Activated B cell treated with CpG ODN at 0.5 μM for 24 hours (primary cell): ENCODE data around the gene KLHL6. TPM values are rescaled to one million over a fixed set of nuclear protein-coding genes. Genes with fewer than 3 reads are reported as not detected.
"Not testable (repeated sequence)": the region's sequence is repeated elsewhere in the genome, so short reads cannot be mapped to it uniquely, and the experiment has no call there.

ENCODE experiments used
- ATAC-seq: fragments of 200-7000 bp; cut with Tn5 transposase; one replicate; pipeline ENCODE4 v1.10.0; 2021; ENCODE audit warnings: low read depth, mild to moderate bottlenecking, moderate library complexity
- CTCF ChIA-PET: fragments of 350-600 bp; sonication (Branson Sonifier 250); formaldehyde crosslinking; loops from one replicate; lab custom pipeline; 2021; ENCODE audit warnings: antibody characterized with exemption; lab: Charles Lee
- POLR2A ChIA-PET: fragments of 350-600 bp; sonication (Branson Sonifier 250); formaldehyde crosslinking; loops from one replicate; lab custom pipeline; 2021; ENCODE audit warnings: antibody characterized with exemption; lab: Charles Lee
- DNase-seq: peaks from one replicate; pipeline ENCODE4 v3.0.0; 2022
- H3K27ac Mint-ChIP-seq: one replicate; pipeline ENCODE4 v1.8.0; 2020; ENCODE audit warnings: mixed read lengths
- H3K27me3 Mint-ChIP-seq: one replicate; pipeline ENCODE4 v1.8.0; 2021; ENCODE audit warnings: mixed read lengths
- H3K36me3 Mint-ChIP-seq: one replicate; pipeline ENCODE4 v1.8.0; 2021; ENCODE audit warnings: low read depth, mixed read lengths
- H3K4me1 Mint-ChIP-seq: one replicate; pipeline ENCODE4 v1.8.0; 2021; ENCODE audit warnings: mixed read lengths
- H3K4me3 Mint-ChIP-seq: one replicate; pipeline ENCODE4 v1.8.0; 2020; ENCODE audit warnings: mild to moderate bottlenecking, mixed read lengths
- H3K9me3 Mint-ChIP-seq: one replicate; pipeline ENCODE4 v1.8.0; 2020; ENCODE audit warnings: mixed read lengths
- CTCF ChIP-seq: fragments of 200-600 bp; IDR thresholded peaks from one replicate; pipeline ENCODE4 v1.8.0; 2022; ENCODE audit warnings: antibody characterized with exemption, mild to moderate bottlenecking
- intact Hi-C: fragments of 100-400 bp; cut with micrococcal nuclease; formaldehyde crosslinking; loops from one replicate; pipeline ENCODE4 v1.15.1; 2024
- total RNA-seq: library from RNA; stranded (reverse); gene quantifications from 2 replicates; pipeline ENCODE4 v1.2.3, GENCODE V29; 2022

Gene KLHL6
- total RNA-seq, 1 donor from 2014 or later: 41.7 TPM

- ChIA-PET POLR2A (interaction anchor here (2.8 kb wide), 1 partner anchor 14 kb away, joined by 15 read pairs; no protein-coding TSS in a partner anchor), CTCF (no interaction called here)
- Mint-ChIP-seq H3K36me3 (peaks cover 34% of the 10 kb centered on the region), H3K4me1 (peaks cover 83% of the 10 kb centered on the region), H3K27me3 (no peaks in the 10 kb centered on the region), H3K9me3 (no peaks in the 10 kb centered on the region), H3K4me3 (peak overlapping the region; percentile 9), H3K27ac (peak overlapping the region; percentile 84)
- intact Hi-C loops: no loop called here
- no peak for ATAC-seq
- TF ChIP-seq CTCF: no peak
- no peak for DNase-seq
Observed at GRCh38 chr3:183514021-183514420, 41.5 kb downstream of the KLHL6 start.

GRCh38 chr3:183513046-183513706 is 42.3 kb downstream of the KLHL6 start:
- ATAC-seq (peak; percentile 51), DNase-seq (no peak)
- H3K4me1 Mint-ChIP-seq: peaks cover 75% of the 10 kb centered on the region
- peaks cover 33% of the 10 kb centered on the region for H3K36me3 Mint-ChIP-seq
- POLR2A ChIA-PET: interaction anchor here (0.5 to 2.8 kb wide), 6 partner anchors 11 to 69 kb away, joined by 3 to 15 read pairs (median 4); no protein-coding TSS in a partner anchor
- H3K9me3 Mint-ChIP-seq: no peaks in the 10 kb centered on the region
- TF ChIP-seq CTCF: no peak
- intact Hi-C loops: loop anchor here (2.0 kb wide), 1 partner anchor 14 kb away; no protein-coding TSS in a partner anchor
- no peaks in the 10 kb centered on the region for H3K27me3 Mint-ChIP-seq
- H3K4me3 Mint-ChIP-seq: peak overlapping the region; percentile 66
- peak overlapping the region; percentile 84 for H3K27ac Mint-ChIP-seq
- CTCF ChIA-PET: no interaction called here

DNA sequence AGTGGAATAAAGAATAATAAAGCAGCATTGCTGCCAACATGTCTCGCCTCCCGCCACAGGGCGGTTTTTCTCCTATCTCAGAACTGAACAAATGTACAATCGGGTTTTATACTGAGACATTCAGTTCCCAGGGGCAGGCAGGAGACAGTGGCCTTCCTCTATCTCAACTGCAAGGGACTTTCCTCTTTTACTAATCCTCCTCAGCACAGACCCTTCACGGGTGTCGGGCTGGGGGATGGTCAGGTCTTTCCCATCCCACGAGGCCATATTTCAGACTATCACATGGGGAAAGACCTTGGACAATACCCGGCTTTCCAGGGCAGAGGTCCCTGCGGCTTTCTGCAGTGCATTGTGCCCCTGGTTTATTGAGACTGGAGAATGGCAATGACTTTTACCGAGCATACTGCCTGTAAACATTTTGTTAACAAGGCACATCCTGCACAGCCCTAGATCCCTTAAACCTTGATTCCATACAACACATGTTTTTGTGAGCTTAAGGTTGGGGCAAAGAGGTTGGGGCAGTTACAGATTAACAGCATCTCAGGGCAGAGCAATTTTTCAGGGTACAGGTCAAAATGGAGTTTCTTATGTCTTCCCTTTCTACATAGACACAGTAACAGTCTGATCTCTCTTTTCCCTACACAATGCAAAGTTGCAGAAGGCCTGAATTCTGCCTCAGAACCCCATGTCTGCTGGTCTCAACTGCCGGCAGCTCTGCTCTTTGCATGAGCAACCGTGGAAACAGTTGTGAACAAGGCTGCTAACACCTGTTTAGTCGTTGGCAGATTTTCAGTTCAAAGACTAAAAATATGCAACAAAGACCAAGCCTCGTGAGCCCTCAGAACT is 44.0 kb downstream of the KLHL6 start:
- Mint-ChIP-seq H3K36me3 (peaks cover 36% of the 10 kb centered on the region), H3K4me3 (peak overlapping the region; percentile 69), H3K4me1 (peaks cover 64% of the 10 kb centered on the region), H3K27ac (peak overlapping the region; percentile 92)
- H3K9me3 Mint-ChIP-seq, DNase-seq, H3K27me3 Mint-ChIP-seq: not testable (repeated sequence)
- intact Hi-C loops: loop anchor here (2.0 kb wide), 1 partner anchor 15 kb away; no protein-coding TSS in a partner anchor
- ATAC-seq: peak; percentile 35
- CTCF ChIA-PET: interaction anchor here (0.8 to 1.7 kb wide), 2 partner anchors 16 to 34 kb away, joined by 3 to 4 read pairs; no protein-coding TSS in a partner anchor
- POLR2A ChIA-PET: interaction anchor here (0.7 to 2.8 kb wide), 4 partner anchors 16 to 1344 kb away, joined by 3 to 15 read pairs (median 4); no protein-coding TSS in a partner anchor

GRCh38 chr3:183508821-183509220 is 46.7 kb downstream of the KLHL6 start:
- DNase-seq (no peak), ATAC-seq (no peak)
- H3K27ac Mint-ChIP-seq: no peak overlapping the region
- no peak for TF ChIP-seq CTCF
- ChIA-PET POLR2A (interaction anchor here (0.6 to 0.7 kb wide), 2 partner anchors 20 to 645 kb away, joined by 3 read pairs; no protein-coding TSS in a partner anchor), CTCF (no interaction called here)
- peaks cover 53% of the 10 kb centered on the region for H3K36me3 Mint-ChIP-seq
- intact Hi-C loops: no loop called here
- peaks cover 8% of the 10 kb centered on the region for H3K9me3 Mint-ChIP-seq
- H3K4me1 Mint-ChIP-seq: peaks cover 41% of the 10 kb centered on the region
- H3K4me3 Mint-ChIP-seq: no peak overlapping the region
- no peaks in the 10 kb centered on the region for H3K27me3 Mint-ChIP-seq

DNA sequence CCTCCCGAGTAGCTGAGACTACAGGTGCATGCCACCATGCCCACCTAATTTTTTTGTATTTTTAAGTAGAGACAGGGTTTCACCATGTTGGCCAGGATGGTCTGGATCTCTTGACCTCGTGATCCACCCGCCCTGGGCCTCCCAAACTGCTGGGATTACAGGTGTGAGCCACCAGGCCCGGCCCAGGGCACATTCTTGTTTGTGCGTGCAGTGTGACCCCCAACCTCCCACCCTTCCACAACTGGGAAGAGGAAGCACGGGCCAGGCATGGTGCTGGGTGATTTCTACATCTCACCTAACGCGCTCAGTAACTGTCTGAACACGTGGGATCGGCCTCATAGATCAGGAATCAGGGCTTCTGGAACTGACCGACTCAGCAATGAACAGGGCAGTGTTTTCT is 48.0 kb downstream of the KLHL6 start:
- ChIA-PET CTCF (no interaction called here), POLR2A (no interaction called here)
- H3K4me1 Mint-ChIP-seq: peaks cover 30% of the 10 kb centered on the region
- no peak overlapping the region for H3K27ac Mint-ChIP-seq
- intact Hi-C loops: no loop called here
- DNase-seq (no peak), ATAC-seq (no peak)
- no peak overlapping the region for H3K4me3 Mint-ChIP-seq
- H3K36me3 Mint-ChIP-seq: peaks cover 66% of the 10 kb centered on the region
- no peak for TF ChIP-seq CTCF
- peaks cover 8% of the 10 kb centered on the region for H3K9me3 Mint-ChIP-seq
- no peaks in the 10 kb centered on the region for H3K27me3 Mint-ChIP-seq
